GM23338 (cell line): Measurements from ENCODE around the gene SRCIN1. TPM values are rescaled to one million over a fixed set of nuclear protein-coding genes. Genes with fewer than 3 reads are reported as not detected.

ENCODE experiments used
- ATAC-seq: fragments of 200-7000 bp; cut with Tn5 transposase; 3 replicates; pipeline ENCODE4 v1.9.1; 2020
- DNase-seq: peaks from one replicate; pipeline ENCODE4 v3.0.0-alpha.2; 2015; ENCODE audit warnings: low spot score
- H2AFZ ChIP-seq: fragments of 200-600 bp; sonication (generic); 2 replicates; pipeline ENCODE4 v1.8.0; 2016; ENCODE audit warnings: antibody characterized with exemption, mild to moderate bottlenecking, moderate library complexity
- H3F3A ChIP-seq: fragments of 200-600 bp; sonication (generic); replicated peaks from 2 replicates; pipeline ENCODE4 v1.8.0; 2017; ENCODE audit warnings: antibody characterized with exemption, mixed run types, low read depth
- H3K27ac ChIP-seq: fragments of 200-600 bp; sonication (generic); 2 replicates; pipeline ENCODE4 v1.6.1; 2016; ENCODE audit warnings: low read depth
- H3K27me3 ChIP-seq: fragments of 200-600 bp; sonication (generic); 2 replicates; pipeline ENCODE4 v1.8.0; 2016; ENCODE audit warnings: mild to moderate bottlenecking, mixed run types, moderate library complexity; ENCODE audit not compliant: insufficient read depth
- H3K36me3 ChIP-seq: fragments of 200-600 bp; sonication (generic); 2 replicates; pipeline ENCODE4 v1.8.0; 2016; ENCODE audit warnings: mild to moderate bottlenecking; ENCODE audit not compliant: insufficient read depth
- H3K4me1 ChIP-seq: fragments of 200-600 bp; sonication (generic); 2 replicates; pipeline ENCODE4 v1.8.0; 2016; ENCODE audit warnings: mild to moderate bottlenecking, moderate library complexity; ENCODE audit not compliant: insufficient read depth
- H3K4me2 ChIP-seq: fragments of 200-600 bp; sonication (generic); 2 replicates; pipeline ENCODE4 v1.7.1; 2017; ENCODE audit warnings: mixed run types
- H3K4me3 ChIP-seq: fragments of 200-600 bp; sonication (generic); 2 replicates; pipeline ENCODE4 v1.6.1; 2016; ENCODE audit warnings: mixed run types
- H3K79me2 ChIP-seq: fragments of 200-600 bp; sonication (generic); replicated peaks from 2 replicates; pipeline ENCODE4 v1.8.0; 2017; ENCODE audit warnings: mild to moderate bottlenecking; ENCODE audit not compliant: insufficient read depth
- H3K9me2 ChIP-seq: fragments of 200-600 bp; sonication (generic); 2 replicates; pipeline ENCODE4 v1.8.0; 2017; ENCODE audit not compliant: insufficient read depth
- H4K20me1 ChIP-seq: fragments of 200-600 bp; sonication (generic); replicated peaks from 2 replicates; pipeline ENCODE4 v1.8.0; 2017; ENCODE audit warnings: mild to moderate bottlenecking; ENCODE audit not compliant: insufficient read depth
- H3K27ac Mint-ChIP-seq: 2 replicates; pipeline ENCODE4 v1.8.0; 2020; ENCODE audit warnings: inconsistent platforms, mild to moderate bottlenecking, moderate library complexity, mixed read lengths
- H3K27me3 Mint-ChIP-seq: 3 replicates; pipeline ENCODE4 v1.8.0; 2022; ENCODE audit warnings: low read depth, mild to moderate bottlenecking, moderate library complexity, mixed read lengths, inconsistent platforms; ENCODE audit not compliant: insufficient read depth, poor library complexity
- H3K36me3 Mint-ChIP-seq: 3 replicates; pipeline ENCODE4 v1.8.0; 2021; ENCODE audit warnings: low read depth, mild to moderate bottlenecking, inconsistent platforms, moderate library complexity, mixed read lengths
- H3K4me1 Mint-ChIP-seq: 3 replicates; pipeline ENCODE4 v1.8.0; 2020; ENCODE audit warnings: mild to moderate bottlenecking, inconsistent platforms, mixed read lengths
- H3K4me3 Mint-ChIP-seq: 3 replicates; pipeline ENCODE4 v1.8.0; 2021; ENCODE audit warnings: moderate library complexity, mild to moderate bottlenecking, inconsistent platforms, mixed read lengths
- H3K9me3 Mint-ChIP-seq: 3 replicates; pipeline ENCODE4 v1.8.0; 2020; ENCODE audit warnings: moderate library complexity, mild to moderate bottlenecking, inconsistent platforms, mixed read lengths
- EZH2phosphoT487 ChIP-seq: fragments of 200-600 bp; sonication (generic); IDR thresholded peaks from one replicate; pipeline ENCODE4 v1.8.1; 2018; ENCODE audit warnings: antibody characterized with exemption; ENCODE audit not compliant: unreplicated experiment
- NANOG ChIP-seq: IDR thresholded peaks from 2 replicates; pipeline ENCODE4 v1.6.1; 2016; ENCODE audit warnings: antibody characterized with exemption, borderline replicate concordance
- STAT1 ChIP-seq: IDR thresholded peaks from one replicate; pipeline ENCODE4 v1.6.1; 2016; ENCODE audit warnings: antibody characterized with exemption; ENCODE audit not compliant: unreplicated experiment
- ZNF114 ChIP-seq: fragments of 250-450 bp; sonication (Bioruptor Pico); IDR thresholded peaks from 2 replicates; pipeline ENCODE4 v1.5.0; 2020; ENCODE audit warnings: mild to moderate bottlenecking, moderate library complexity
- ZNF331 ChIP-seq: fragments of 250-450 bp; sonication (Bioruptor Pico); IDR thresholded peaks from 2 replicates; pipeline ENCODE4 v1.5.0; 2020; ENCODE audit warnings: low read depth, mild to moderate bottlenecking, moderate library complexity
- polyA plus RNA-seq: library from polyadenylated mRNA; unstranded; fragments of >200 nt; fragmentation: Nextera tagmentation; extraction: Ambion mirVana; gene quantifications from 2 replicates; pipeline ENCODE4 v1.2.1, GENCODE V29; 2016
- total RNA-seq: library from RNA; depleted of rRNA; stranded (reverse); fragments of >200 nt; shearing (Covaris generic); gene quantifications from 2 replicates; pipeline ENCODE4 v1.2.3, GENCODE V29; 2014
- TF ChIP-seq, protein P1 (sequence below), 2 experiments: fragments of 200-600 bp in 1 of 2; sonication (generic) in 1 of 2; conservative IDR thresholded peaks; 2 replicates each; pipeline versions ENCODE4 v1.5.1 to v1.6.1; 2016 to 2017; ENCODE audit warnings: antibody characterized with exemption in 2 of 2, low read depth in 2 of 2, mild to moderate bottlenecking in 2 of 2, moderate library complexity in 1 of 2
- TF ChIP-seq, protein P2 (sequence below): IDR thresholded peaks from one replicate; pipeline ENCODE4 v1.6.1; 2018; ENCODE audit warnings: antibody characterized with exemption; ENCODE audit not compliant: unreplicated experiment
- TF ChIP-seq, protein P3 (sequence below): fragments of 250-450 bp; sonication (Bioruptor Pico); IDR thresholded peaks from 2 replicates; pipeline ENCODE4 v1.5.0; 2020; ENCODE audit warnings: mild to moderate bottlenecking, moderate library complexity

SRCIN1 gene
- total and polyA plus RNA-seq, 2 experiments from 2014 or later = 0.87 to 2.2 TPM

DNA sequence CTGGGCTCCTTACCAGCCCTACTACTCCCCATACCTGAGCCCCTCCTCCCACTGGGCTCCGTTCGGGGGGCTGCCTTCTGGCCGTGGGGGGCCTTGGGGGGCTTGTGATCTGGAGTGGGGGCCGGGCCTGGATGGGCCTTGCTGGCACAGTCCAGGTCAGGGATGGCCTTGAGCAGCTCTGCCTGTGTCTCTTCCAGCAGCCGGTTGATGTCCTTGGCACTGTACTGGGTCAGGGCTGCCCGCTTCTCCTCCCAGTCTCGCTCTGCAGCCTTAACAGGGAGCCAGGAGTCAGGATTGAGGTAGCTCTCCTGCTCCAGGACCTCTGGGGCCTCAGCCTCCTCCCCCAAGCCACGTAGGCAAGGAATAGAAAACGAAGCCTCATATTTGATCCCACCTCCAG is 54.6 kb downstream of the SRCIN1 start:
- Histone ChIP-seq H3K4me3 (no peak overlapping the region), H3K27me3 (0 out of 2 replicates have a peak, but pooled peaks cover 2% of the 10 kb centered on the region), H3K9me2 (no peaks in the 10 kb centered on the region), H3F3A (no peaks in the 10 kb centered on the region), H2AFZ (no peak overlapping the region), H3K36me3 (no peaks in the 10 kb centered on the region), H4K20me1 (no peaks in the 10 kb centered on the region), H3K79me2 (no peaks in the 10 kb centered on the region), H3K27ac (no peak overlapping the region), H3K4me2 (no peak overlapping the region), H3K4me1 (no peaks in the 10 kb centered on the region; the same call in 1 of the 2 replicates)
- Mint-ChIP-seq H3K4me3 (no peak overlapping the region), H3K27ac (no peak overlapping the region), H3K4me1 (peaks cover 21% of the 10 kb centered on the region), H3K36me3 (no peaks in the 10 kb centered on the region), H3K27me3 (peaks cover 7% of the 10 kb centered on the region), H3K9me3 (no peaks in the 10 kb centered on the region)
- no peak for ATAC-seq
- DNase-seq = no peak
- no peak for TF ChIP-seq ZNF114 (CRISPR knock-in tag)
- TF ChIP-seq NANOG = no peak
- TF ChIP-seq ZNF331 (CRISPR knock-in tag) = no peak
- TF ChIP-seq EZH2phosphoT487 = no peak
- no peak for TF ChIP-seq STAT1
- TF ChIP-seq, protein P1, sequence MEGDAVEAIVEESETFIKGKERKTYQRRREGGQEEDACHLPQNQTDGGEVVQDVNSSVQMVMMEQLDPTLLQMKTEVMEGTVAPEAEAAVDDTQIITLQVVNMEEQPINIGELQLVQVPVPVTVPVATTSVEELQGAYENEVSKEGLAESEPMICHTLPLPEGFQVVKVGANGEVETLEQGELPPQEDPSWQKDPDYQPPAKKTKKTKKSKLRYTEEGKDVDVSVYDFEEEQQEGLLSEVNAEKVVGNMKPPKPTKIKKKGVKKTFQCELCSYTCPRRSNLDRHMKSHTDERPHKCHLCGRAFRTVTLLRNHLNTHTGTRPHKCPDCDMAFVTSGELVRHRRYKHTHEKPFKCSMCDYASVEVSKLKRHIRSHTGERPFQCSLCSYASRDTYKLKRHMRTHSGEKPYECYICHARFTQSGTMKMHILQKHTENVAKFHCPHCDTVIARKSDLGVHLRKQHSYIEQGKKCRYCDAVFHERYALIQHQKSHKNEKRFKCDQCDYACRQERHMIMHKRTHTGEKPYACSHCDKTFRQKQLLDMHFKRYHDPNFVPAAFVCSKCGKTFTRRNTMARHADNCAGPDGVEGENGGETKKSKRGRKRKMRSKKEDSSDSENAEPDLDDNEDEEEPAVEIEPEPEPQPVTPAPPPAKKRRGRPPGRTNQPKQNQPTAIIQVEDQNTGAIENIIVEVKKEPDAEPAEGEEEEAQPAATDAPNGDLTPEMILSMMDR (conservative IDR thresholded peaks at IDR 0.05; ENCODE audit: low read depth in 2 of 2) = no peak
- TF ChIP-seq, protein P2, sequence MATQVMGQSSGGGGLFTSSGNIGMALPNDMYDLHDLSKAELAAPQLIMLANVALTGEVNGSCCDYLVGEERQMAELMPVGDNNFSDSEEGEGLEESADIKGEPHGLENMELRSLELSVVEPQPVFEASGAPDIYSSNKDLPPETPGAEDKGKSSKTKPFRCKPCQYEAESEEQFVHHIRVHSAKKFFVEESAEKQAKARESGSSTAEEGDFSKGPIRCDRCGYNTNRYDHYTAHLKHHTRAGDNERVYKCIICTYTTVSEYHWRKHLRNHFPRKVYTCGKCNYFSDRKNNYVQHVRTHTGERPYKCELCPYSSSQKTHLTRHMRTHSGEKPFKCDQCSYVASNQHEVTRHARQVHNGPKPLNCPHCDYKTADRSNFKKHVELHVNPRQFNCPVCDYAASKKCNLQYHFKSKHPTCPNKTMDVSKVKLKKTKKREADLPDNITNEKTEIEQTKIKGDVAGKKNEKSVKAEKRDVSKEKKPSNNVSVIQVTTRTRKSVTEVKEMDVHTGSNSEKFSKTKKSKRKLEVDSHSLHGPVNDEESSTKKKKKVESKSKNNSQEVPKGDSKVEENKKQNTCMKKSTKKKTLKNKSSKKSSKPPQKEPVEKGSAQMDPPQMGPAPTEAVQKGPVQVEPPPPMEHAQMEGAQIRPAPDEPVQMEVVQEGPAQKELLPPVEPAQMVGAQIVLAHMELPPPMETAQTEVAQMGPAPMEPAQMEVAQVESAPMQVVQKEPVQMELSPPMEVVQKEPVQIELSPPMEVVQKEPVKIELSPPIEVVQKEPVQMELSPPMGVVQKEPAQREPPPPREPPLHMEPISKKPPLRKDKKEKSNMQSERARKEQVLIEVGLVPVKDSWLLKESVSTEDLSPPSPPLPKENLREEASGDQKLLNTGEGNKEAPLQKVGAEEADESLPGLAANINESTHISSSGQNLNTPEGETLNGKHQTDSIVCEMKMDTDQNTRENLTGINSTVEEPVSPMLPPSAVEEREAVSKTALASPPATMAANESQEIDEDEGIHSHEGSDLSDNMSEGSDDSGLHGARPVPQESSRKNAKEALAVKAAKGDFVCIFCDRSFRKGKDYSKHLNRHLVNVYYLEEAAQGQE = no peak

DNA sequence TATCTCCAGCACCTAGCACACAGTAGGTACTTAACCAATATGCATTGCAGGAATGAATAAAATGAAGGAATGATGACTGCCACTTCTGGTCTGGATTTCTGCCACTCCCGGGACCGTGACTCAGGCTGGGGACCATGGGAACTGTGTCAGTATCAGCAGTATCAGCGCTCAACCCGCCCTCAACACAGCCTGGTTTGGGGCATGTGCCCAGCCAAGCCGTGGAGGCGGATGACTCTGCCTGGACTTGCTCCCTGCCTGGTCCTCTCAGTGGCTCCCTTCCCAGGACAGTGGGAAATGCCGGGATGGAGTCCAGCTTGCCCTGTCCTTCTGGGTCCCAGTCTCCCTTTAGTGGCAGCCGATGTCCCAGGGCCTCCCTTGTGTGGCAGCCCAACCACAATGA is 55.1 kb downstream of the SRCIN1 start:
- Histone ChIP-seq H3K4me1 (no peaks in the 10 kb centered on the region; the same call in 1 of the 2 replicates), H3K4me2 (no peak overlapping the region), H3F3A (no peaks in the 10 kb centered on the region), H4K20me1 (no peaks in the 10 kb centered on the region), H3K79me2 (no peaks in the 10 kb centered on the region), H3K27ac (no peak overlapping the region), H3K36me3 (no peaks in the 10 kb centered on the region), H3K9me2 (no peaks in the 10 kb centered on the region), H2AFZ (no peak overlapping the region), H3K27me3 (no peaks in the 10 kb centered on the region), H3K4me3 (no peak overlapping the region)
- Mint-ChIP-seq H3K9me3 (no peaks in the 10 kb centered on the region), H3K4me3 (no peak overlapping the region), H3K27me3 (peaks cover 11% of the 10 kb centered on the region), H3K36me3 (no peaks in the 10 kb centered on the region), H3K27ac (no peak overlapping the region), H3K4me1 (peaks cover 21% of the 10 kb centered on the region)
- ATAC-seq (no peak; the same call in 2 of the 3 replicates), DNase-seq (no peak)
- TF ChIP-seq STAT1 (no peak), EZH2phosphoT487 (no peak)
- TF ChIP-seq, protein P1 (conservative IDR thresholded peaks at IDR 0.05; ENCODE audit: low read depth in 2 of 2) = no peak
- TF ChIP-seq, protein P3, sequence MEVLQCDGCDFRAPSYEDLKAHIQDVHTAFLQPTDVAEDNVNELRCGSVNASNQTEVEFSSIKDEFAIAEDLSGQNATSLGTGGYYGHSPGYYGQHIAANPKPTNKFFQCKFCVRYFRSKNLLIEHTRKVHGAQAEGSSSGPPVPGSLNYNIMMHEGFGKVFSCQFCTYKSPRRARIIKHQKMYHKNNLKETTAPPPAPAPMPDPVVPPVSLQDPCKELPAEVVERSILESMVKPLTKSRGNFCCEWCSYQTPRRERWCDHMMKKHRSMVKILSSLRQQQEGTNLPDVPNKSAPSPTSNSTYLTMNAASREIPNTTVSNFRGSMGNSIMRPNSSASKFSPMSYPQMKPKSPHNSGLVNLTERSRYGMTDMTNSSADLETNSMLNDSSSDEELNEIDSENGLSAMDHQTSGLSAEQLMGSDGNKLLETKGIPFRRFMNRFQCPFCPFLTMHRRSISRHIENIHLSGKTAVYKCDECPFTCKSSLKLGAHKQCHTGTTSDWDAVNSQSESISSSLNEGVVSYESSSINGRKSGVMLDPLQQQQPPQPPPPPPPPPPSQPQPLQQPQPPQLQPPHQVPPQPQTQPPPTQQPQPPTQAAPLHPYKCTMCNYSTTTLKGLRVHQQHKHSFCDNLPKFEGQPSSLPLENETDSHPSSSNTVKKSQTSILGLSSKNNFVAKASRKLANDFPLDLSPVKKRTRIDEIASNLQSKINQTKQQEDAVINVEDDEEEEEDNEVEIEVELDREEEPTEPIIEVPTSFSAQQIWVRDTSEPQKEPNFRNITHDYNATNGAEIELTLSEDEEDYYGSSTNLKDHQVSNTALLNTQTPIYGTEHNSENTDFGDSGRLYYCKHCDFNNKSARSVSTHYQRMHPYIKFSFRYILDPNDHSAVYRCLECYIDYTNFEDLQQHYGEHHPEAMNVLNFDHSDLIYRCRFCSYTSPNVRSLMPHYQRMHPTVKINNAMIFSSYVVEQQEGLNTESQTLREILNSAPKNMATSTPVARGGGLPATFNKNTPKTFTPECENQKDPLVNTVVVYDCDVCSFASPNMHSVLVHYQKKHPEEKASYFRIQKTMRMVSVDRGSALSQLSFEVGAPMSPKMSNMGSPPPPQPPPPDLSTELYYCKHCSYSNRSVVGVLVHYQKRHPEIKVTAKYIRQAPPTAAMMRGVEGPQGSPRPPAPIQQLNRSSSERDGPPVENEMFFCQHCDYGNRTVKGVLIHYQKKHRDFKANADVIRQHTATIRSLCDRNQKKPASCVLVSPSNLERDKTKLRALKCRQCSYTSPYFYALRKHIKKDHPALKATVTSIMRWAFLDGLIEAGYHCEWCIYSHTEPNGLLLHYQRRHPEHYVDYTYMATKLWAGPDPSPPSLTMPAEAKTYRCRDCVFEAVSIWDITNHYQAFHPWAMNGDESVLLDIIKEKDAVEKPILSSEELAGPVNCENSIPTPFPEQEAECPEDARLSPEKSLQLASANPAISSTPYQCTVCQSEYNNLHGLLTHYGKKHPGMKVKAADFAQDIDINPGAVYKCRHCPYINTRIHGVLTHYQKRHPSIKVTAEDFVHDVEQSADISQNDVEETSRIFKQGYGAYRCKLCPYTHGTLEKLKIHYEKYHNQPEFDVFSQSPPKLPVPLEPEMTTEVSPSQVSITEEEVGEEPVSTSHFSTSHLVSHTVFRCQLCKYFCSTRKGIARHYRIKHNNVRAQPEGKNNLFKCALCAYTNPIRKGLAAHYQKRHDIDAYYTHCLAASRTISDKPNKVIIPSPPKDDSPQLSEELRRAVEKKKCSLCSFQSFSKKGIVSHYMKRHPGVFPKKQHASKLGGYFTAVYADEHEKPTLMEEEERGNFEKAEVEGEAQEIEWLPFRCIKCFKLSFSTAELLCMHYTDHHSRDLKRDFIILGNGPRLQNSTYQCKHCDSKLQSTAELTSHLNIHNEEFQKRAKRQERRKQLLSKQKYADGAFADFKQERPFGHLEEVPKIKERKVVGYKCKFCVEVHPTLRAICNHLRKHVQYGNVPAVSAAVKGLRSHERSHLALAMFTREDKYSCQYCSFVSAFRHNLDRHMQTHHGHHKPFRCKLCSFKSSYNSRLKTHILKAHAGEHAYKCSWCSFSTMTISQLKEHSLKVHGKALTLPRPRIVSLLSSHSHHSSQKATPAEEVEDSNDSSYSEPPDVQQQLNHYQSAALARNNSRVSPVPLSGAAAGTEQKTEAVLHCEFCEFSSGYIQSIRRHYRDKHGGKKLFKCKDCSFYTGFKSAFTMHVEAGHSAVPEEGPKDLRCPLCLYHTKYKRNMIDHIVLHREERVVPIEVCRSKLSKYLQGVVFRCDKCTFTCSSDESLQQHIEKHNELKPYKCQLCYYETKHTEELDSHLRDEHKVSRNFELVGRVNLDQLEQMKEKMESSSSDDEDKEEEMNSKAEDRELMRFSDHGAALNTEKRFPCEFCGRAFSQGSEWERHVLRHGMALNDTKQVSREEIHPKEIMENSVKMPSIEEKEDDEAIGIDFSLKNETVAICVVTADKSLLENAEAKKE (CRISPR knock-in tag) = no peak
